SH-SY5Y (cell line): ENCODE measurements around the gene LSM6.

Experiments
- GATA2 ChIP-seq: IDR thresholded peaks from 2 replicates; pipeline ENCODE4 v1.6.1; 2011; ENCODE audit warnings: mild to moderate bottlenecking, low read depth, low read length
- GATA3 ChIP-seq: IDR thresholded peaks from 2 replicates; pipeline ENCODE4 v1.6.1; 2011; ENCODE audit warnings: low read depth, mild to moderate bottlenecking, low read length, moderate library complexity

DNA sequence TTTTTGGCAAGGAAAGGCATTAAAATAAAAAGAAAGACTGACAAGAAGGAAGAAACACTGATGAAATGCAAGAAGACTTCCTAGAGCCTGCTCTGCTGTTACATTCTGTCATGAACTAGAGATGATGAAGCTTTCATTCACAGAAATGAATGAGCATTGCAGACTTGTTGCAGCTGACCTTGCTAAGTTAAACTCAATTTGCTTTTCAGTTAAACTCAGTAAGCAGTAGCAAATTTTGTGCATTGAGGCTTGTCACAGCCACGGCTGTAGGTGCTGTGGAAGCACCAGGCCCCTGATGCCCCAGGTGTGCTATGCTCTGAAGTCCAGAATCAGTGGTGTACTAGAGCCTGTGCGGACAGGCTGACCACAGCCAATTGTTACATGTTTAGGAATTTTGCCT, 39.6 kb upstream of the LSM6 start:
- TF ChIP-seq GATA3 (no peak), GATA2 (no peak)
